Keratinocyte (primary cell): Measurements from ENCODE around the gene HERC3. TPM values are rescaled to one million over a fixed set of nuclear protein-coding genes. Genes with fewer than 3 reads are reported as not detected.
A peak's percentile ranks its signal among the peaks of the same experiment; 100 is the strongest.

ENCODE experiments used
- DNase-seq: peaks from one replicate; pipeline ENCODE4 v3.0.0-alpha.2; 2011; ENCODE audit warnings: low read depth, missing footprints, low spot score
- FAIRE-seq: peaks from 2 replicates; lab custom pipeline; 2011; peaks lifted over from hg19 to GRCh38; lab: Jason Lieb, UNC
- H2AFZ ChIP-seq: 2 replicates; pipeline ENCODE4 v1.6.0; 2012; ENCODE audit warnings: low read length, control low read depth, inconsistent platforms; ENCODE audit not compliant: control insufficient read depth
- H3K27ac ChIP-seq: 2 replicates; pipeline ENCODE4 v1.5.1; 2011; ENCODE audit warnings: low read length; ENCODE audit not compliant: control insufficient read depth, insufficient read depth
- H3K27me3 ChIP-seq: 3 replicates; pipeline ENCODE4 v1.6.0; 2011; ENCODE audit warnings: low read length; ENCODE audit not compliant: control insufficient read depth, insufficient read depth; ENCODE audit errors: extremely low read depth
- H3K36me3 ChIP-seq, 2 experiments: 2 replicates in 1 of 2; 3 replicates in 1 of 2; pipeline ENCODE4 v1.5.1; 2011; ENCODE audit warnings: low read length in 2 of 2, mild to moderate bottlenecking in 1 of 2; ENCODE audit not compliant: control insufficient read depth in 2 of 2, insufficient read depth in 2 of 2; ENCODE audit errors: extremely low read depth in 1 of 2
- H3K4me1 ChIP-seq: 3 replicates; pipeline ENCODE4 v1.5.1; 2011; ENCODE audit warnings: low read length; ENCODE audit not compliant: control insufficient read depth, insufficient read depth; ENCODE audit errors: extremely low read depth
- H3K4me2 ChIP-seq: 3 replicates; pipeline ENCODE4 v1.6.0; 2011; ENCODE audit warnings: low read depth, low read length; ENCODE audit not compliant: control insufficient read depth, insufficient read depth; ENCODE audit errors: extremely low read depth
- H3K4me3 ChIP-seq, 3 experiments: fragments of 200-600 bp in 1 of 3; sonication (generic) in 1 of 3; 2 replicates in 2 of 3; 3 replicates in 1 of 3; pipeline ENCODE4 v1.5.1; 2011 to 2016; ENCODE audit warnings: low read length in 3 of 3, mild to moderate bottlenecking in 3 of 3, control low read depth in 2 of 3, inconsistent platforms in 1 of 3, low read depth in 1 of 3, mixed read lengths in 1 of 3, mixed run types in 1 of 3, moderate library complexity in 1 of 3; ENCODE audit not compliant: control insufficient read depth in 2 of 3, insufficient read depth in 2 of 3; ENCODE audit errors: extremely low read depth in 1 of 3
- H3K79me2 ChIP-seq: 2 replicates; pipeline ENCODE4 v1.6.0; 2012; ENCODE audit warnings: low read length; ENCODE audit not compliant: control insufficient read depth, insufficient read depth
- H3K9ac ChIP-seq: 3 replicates; pipeline ENCODE4 v1.6.0; 2011; ENCODE audit warnings: low read length; ENCODE audit not compliant: control insufficient read depth, insufficient read depth; ENCODE audit errors: extremely low read depth
- H3K9me1 ChIP-seq: 3 replicates; pipeline ENCODE4 v1.6.0; 2011; ENCODE audit warnings: low read length; ENCODE audit not compliant: control insufficient read depth, insufficient read depth; ENCODE audit errors: extremely low read depth
- H3K9me3 ChIP-seq: 2 replicates; pipeline ENCODE4 v1.5.1; 2012; ENCODE audit warnings: low read depth, low read length; ENCODE audit not compliant: control insufficient read depth
- H4K20me1 ChIP-seq: 3 replicates; pipeline ENCODE4 v1.6.0; 2011; ENCODE audit warnings: low read length; ENCODE audit not compliant: control insufficient read depth, insufficient read depth; ENCODE audit errors: extremely low read depth
- CTCF ChIP-seq, 3 experiments: IDR thresholded peaks in 1 of 3; conservative IDR thresholded peaks in 1 of 3; optimal IDR thresholded peaks in 1 of 3; 2 replicates in 2 of 3; 3 replicates in 1 of 3; pipeline versions ENCODE3 to v1.5.1; 2011; ENCODE audit warnings: low read length in 3 of 3, mild to moderate bottlenecking in 3 of 3, moderate library complexity in 2 of 3, control low read depth in 1 of 3, inconsistent platforms in 1 of 3; ENCODE audit not compliant: insufficient read depth in 2 of 3; ENCODE audit errors: extremely low read depth in 1 of 3
- EZH2 ChIP-seq: IDR thresholded peaks from one replicate; pipeline ENCODE4 v1.6.1; 2012; ENCODE audit warnings: inconsistent platforms, mild to moderate bottlenecking, low read length, moderate library complexity
- dilution Hi-C: fragments of 300-500 bp; cut with MboI; formaldehyde crosslinking; loops from one replicate; pipeline ENCODE4 v1.7.0; 2020; ENCODE audit warnings: low sequenced_read_pairs; ENCODE audit not compliant: extremely low pct_ligation_motif_present
- polyA plus RNA-seq, 5 experiments: library from polyadenylated mRNA; depleted of rRNA in 3 of 5; stranded (reverse) in 3 of 5; stranded (forward) in 1 of 5; unstranded in 1 of 5; fragments of >200 nt; gene quantifications; 1 replicate in 1 of 5; 2 replicates in 3 of 5; 3 replicates in 1 of 5; pipeline versions ENCODE4 v1.2.1 to v1.2.3, GENCODE V29; 2011 to 2012; ENCODE audit warnings: missing spikeins in 2 of 5, low read depth in 1 of 5, low replicate concordance in 1 of 5

Gene HERC3
- polyA plus RNA-seq, 1 donor (not counting 4 experiments of a cell fraction or from before 2014, with no cell fraction given) = 26.3 TPM

- peak overlapping the region; percentile 97 for H3K27ac ChIP-seq
- no peaks in the 10 kb centered on the region for H3K9me1 ChIP-seq
- H3K4me1 ChIP-seq = peaks cover 16% of the 10 kb centered on the region
- peak overlapping the region; percentile 83 to 93 (median 87) for H3K4me3 ChIP-seq
- H3K79me2 ChIP-seq = peaks cover 33% of the 10 kb centered on the region
- peak overlapping the region; percentile 95 for H3K4me2 ChIP-seq
- H3K36me3 ChIP-seq = peaks cover 5 to 8% of the 10 kb centered on the region in 2 experiments
- no peaks in the 10 kb centered on the region for H3K9me3 ChIP-seq
- H4K20me1 ChIP-seq = no peaks in the 10 kb centered on the region
- TF ChIP-seq CTCF (optimal IDR thresholded peaks at IDR 0.05 in 1 of 3, IDR thresholded peaks at IDR 0.05 in 1 of 3, conservative IDR thresholded peaks at IDR 0.05 in 1 of 3; ENCODE audit: extremely low read depth in 1 of 3, insufficient read depth in 2 of 3, low read length in 3 of 3) = no peak
- TF ChIP-seq EZH2 = no peak
- dilution Hi-C loops = no loop called here
- peak overlapping the region; percentile 14 for H2AFZ ChIP-seq
- peak overlapping the region; percentile 92 for H3K9ac ChIP-seq
- H3K27me3 ChIP-seq = no peaks in the 10 kb centered on the region
- peak; percentile 79 for DNase-seq
- FAIRE-seq = no peak
Observed at GRCh38 chr4:88592600-88593448, 544 bp downstream of the HERC3 start.

- no peaks in the 10 kb centered on the region for H3K27me3 ChIP-seq
- no peaks in the 10 kb centered on the region for H3K9me1 ChIP-seq
- H3K9me3 ChIP-seq = no peaks in the 10 kb centered on the region
- H3K36me3 ChIP-seq = peaks cover 6 to 11% of the 10 kb centered on the region in 2 experiments
- H4K20me1 ChIP-seq = no peaks in the 10 kb centered on the region
- no peak overlapping the region for H3K4me3 ChIP-seq
- no peak for TF ChIP-seq CTCF (optimal IDR thresholded peaks at IDR 0.05 in 1 of 3, IDR thresholded peaks at IDR 0.05 in 1 of 3, conservative IDR thresholded peaks at IDR 0.05 in 1 of 3; ENCODE audit: extremely low read depth in 1 of 3, insufficient read depth in 2 of 3, low read length in 3 of 3)
- TF ChIP-seq EZH2 = no peak
- DNase-seq = no peak
- dilution Hi-C loops = no loop called here
- H3K79me2 ChIP-seq = peaks cover 45% of the 10 kb centered on the region
- no peak overlapping the region for H2AFZ ChIP-seq
- peak; percentile 39 for FAIRE-seq
- H3K4me1 ChIP-seq = peaks cover 56% of the 10 kb centered on the region
- no peak overlapping the region for H3K9ac ChIP-seq
- H3K27ac ChIP-seq = no peak overlapping the region
- no peak overlapping the region for H3K4me2 ChIP-seq
Observed at GRCh38 chr4:88597970-88598660, 5.8 kb downstream of the HERC3 start.
